GM21526 (cell line): Measurements from ENCODE around the gene DDX47.
A peak's percentile ranks its signal among the peaks of the same experiment; 100 is the strongest.
"Not testable (repeated sequence)": the region's sequence is repeated elsewhere in the genome, so short reads cannot be mapped to it uniquely, and the experiment has no call there.

Source experiments
- ATAC-seq: cut with Tn5 transposase; IDR thresholded peaks from one replicate; pipeline ENCODE4 v1.9.1; 2021; ENCODE audit warnings: moderate library complexity; ENCODE audit not compliant: unreplicated experiment, low FRiP score

DDX47 gene

DNA sequence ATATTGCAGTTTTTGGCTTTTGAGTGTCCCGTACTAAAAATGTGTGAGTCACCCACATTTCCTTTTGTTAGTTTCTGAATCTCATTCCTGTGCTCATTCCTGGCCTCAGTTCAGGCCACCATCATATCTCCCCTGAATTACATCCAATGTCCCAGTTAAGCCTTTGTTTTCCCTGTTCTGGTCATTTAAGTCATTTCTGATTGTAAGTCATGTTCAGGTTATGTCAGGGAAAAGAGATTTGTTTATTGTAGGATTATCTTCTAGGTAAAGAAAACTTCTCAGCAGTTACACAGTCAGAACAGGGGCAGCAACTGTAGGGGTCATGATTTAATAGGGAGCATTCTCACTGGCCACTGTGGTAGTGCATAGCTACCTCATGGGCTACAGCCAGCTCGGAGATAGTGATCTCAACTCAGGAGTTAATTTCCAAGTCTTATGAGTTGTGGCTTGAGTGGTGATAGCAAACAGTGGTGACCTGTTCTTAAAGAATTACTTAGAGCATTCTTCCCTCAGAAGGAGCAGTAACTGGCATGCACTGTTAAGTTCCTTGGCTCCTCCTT is 6.7 kb downstream of the DDX47 start:
- ATAC-seq, result no peak

- ATAC-seq, result not testable (repeated sequence)
Observed at GRCh38 chr12:12820376-12820775, 7.2 kb downstream of the DDX47 start.

DNA sequence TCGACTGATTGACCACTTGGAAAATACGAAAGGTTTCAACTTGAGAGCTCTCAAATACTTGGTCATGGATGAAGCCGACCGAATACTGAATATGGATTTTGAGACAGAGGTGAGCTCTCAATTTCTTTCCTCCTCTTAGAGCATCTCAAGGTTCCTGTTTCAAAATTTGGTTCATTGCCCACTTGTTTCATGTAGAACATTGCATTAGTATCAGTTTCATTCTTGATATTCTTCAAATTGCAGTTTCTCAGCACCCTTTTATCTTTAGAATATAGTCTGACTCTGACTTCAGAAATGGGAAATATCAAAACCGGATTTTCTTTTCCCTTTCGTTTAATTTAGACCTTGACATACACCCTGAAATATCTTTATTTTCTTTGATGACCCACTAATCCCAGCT is 8.8 kb downstream of the DDX47 start:
- ATAC-seq, result peak; percentile 47

GRCh38 chr12:12822886-12823285 is 9.7 kb downstream of the DDX47 start:
- no peak for ATAC-seq

- ATAC-seq, result no peak
Observed at GRCh38 chr12:12823300-12823699, 10.2 kb downstream of the DDX47 start.

- ATAC-seq, result no peak
Observed at GRCh38 chr12:12823811-12824210, 10.7 kb downstream of the DDX47 start.

DNA sequence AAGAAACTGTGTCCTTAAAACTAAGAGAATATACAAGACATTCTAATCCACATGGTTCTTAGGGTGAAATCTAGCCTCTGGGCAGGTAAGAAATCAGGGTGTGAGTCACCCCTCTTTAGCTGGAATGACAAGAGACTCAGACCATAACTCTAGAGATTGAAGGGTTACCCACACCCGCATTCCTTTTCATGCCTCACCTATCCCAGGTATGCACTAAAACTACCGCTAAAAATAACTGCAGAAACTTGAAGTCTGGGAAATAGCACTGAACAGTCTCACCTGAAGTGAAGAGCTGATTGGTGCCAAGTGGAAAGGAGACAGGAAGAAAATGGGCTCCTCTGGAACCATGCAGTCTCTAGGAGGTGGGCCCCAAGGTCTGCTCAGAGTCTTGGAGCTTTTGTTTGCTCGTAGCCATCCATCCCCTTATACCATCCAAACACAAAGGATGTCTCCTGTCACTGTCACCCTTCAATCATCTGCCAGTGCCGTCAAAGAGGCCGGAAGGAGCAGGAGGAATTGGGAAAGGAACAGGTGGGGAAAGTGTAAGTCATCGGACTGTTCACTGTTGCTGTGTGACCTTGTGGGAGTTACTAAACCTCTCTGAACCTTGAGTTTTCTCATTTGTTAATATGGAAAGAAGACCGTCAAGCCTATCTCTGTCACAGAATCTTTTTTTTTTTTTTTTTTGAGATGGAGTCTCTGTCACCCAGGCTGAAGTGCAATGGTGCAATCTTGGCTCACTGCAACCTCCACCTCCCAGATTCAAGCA is 22.4 kb downstream of the DDX47 start:
- no peak for ATAC-seq

- ATAC-seq, result no peak
Observed at GRCh38 chr12:12836571-12836970, 23.4 kb downstream of the DDX47 start.

DNA sequence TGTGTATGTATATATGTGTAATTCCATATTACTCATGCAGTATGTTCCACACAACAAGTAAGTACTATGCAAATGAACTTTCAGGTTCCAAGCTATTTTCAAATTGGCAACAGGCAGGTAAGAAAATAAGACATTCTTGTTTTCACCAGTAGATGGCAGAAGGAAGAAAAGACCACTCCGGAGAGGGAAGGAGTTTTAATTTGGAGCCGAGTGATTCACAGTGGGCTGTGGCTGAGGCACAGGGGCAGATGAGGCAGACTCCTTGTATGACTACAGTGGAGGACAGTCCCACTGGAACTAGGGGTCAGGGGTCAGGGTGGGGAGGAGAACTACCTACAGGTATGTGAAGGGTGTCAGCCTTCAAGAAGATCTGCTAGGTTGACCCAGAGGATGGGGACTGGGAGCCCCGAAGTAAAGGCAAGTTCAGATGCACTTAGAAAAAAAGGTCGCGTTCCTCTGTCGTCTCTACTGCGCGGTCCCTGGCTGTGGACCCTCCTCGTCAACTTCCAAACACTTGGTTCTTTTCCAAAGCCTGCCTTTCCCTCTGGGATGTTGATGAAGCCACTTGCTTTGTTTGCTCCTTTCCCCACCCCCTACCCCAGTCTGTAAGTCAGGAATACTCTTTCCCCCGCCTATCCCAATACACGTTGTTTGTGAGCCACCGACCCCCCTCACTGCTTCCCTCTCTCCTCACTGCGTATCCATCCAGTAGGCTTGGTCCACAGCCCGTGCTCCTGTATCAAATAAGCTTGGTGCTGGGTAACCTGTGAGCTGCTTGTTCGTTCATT is 24.1 kb downstream of the DDX47 start:
- ATAC-seq, result no peak

GRCh38 chr12:12837813-12838153 is 24.6 kb downstream of the DDX47 start:
- no peak for ATAC-seq

DNA sequence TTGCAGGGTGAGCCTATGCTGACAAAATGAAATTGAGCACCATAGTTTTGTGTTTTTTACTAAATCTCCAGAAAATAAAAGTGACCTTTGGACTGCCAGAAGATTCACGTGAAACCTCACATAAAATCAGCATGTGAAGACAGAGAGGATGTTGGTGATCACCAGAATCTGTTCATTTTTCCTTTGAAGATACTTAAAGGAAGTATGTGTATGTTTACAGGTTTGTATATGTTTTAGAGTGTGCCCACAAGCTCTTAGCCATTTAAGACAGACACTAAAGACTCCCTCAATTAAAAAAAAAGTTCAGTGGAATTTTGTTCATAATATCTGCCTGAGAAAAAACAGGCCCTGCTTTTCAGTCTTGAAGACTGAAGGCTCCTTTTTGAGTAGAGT is 25.9 kb downstream of the DDX47 start:
- no peak for ATAC-seq

GRCh38 chr12:12839439-12839838 is 26.3 kb downstream of the DDX47 start:
- ATAC-seq, result not testable (repeated sequence)

GRCh38 chr12:12839873-12840579 is 26.9 kb downstream of the DDX47 start:
- ATAC-seq, result no peak

DNA sequence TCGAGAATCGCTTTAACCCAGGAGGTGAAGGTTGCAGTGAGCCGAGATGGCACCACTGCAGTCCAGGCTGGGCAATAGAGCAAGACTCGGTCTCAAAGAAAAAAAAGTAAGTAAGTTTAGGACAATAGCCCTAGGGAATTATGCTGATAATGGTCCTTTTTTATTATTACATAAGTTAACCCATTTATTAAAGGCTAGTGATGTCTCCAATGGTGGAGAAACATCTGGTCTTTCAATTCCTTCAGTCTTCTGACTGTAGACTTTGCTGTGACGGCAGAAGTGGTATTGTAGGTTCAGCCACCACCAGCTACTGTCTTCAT is 27.4 kb downstream of the DDX47 start:
- no peak for ATAC-seq

DNA sequence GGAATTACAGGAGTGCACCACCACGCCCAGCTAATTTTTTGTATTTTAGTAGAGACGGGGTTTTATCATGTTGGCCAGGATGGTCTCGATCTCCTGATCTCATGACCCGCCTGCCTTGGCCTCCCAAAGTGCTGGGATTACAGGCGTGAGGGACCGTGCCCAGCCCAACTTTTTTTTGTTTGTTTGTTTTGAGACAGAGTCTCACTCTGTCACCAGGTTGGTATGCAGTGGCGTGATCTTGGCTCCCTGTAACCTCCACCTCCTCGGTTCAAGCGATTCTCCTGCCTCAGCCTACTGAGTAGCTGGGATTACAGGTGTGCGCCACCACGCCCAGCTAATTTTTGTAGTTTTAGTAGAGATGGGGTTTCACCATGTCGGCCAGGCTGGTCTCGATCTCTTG is 28.3 kb downstream of the DDX47 start:
- ATAC-seq, result not testable (repeated sequence)

DNA sequence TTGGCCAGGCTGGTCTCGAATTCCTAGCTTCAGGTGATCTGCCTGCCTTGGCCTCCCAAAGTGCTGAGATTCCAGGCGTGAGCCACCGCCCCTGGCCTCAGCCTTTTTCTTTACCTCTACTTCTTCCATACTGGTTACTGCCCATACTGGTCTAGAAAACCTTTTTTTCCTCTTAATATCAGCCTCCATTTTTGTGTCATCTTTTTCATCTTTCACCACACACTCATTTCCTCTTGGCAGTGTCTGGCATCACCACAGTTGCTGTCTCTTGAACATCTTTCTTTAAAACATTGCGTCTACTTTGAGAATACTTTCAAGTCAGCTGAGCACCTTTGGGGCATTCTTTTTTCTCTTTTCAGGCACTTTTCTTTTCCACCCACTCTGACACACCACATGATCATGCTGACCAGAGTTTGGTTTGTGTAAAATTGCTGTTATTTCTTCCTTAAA is 32.7 kb downstream of the DDX47 start:
- no peak for ATAC-seq

- not testable (repeated sequence) for ATAC-seq
Observed at GRCh38 chr12:12846780-12847179, 33.6 kb downstream of the DDX47 start.

- no peak for ATAC-seq
Observed at GRCh38 chr12:12853435-12853834, 40.3 kb downstream of the DDX47 start.

DNA sequence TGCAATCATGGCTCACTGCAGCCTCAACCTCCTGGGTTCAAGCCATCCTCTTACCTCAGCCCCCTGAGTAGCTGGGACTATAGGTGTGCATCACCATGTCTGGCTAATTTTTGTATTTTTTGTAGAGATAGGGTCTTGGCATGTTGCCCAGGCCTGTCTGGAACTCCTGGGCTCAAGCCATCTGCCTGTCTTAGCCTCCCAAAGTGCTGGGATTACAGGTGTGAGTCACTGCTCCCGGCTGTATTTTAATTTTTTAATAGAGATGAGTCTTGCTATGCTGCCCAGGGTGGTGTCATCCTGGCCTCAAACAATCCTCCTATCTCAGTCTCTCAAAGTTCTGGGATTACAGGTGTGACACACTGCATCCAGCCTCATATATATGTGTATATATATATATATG is 46.5 kb downstream of the DDX47 start:
- ATAC-seq, result no peak

GRCh38 chr12:12864243-12864642 is 51.1 kb downstream of the DDX47 start:
- no peak for ATAC-seq
